Ishikawa (cell line): Measurements from ENCODE around the gene ACSS1.

ENCODE experiments used
- CEBPB ChIP-seq: IDR thresholded peaks from 2 replicates; pipeline ENCODE4 v1.6.1; 2012
- CREB1 ChIP-seq: IDR thresholded peaks from 2 replicates; pipeline ENCODE4 v1.6.1; 2012; ENCODE audit warnings: low read depth
- EGR1 ChIP-seq: IDR thresholded peaks from 2 replicates; pipeline ENCODE4 v1.6.1; 2012
- EP300 ChIP-seq: IDR thresholded peaks from 2 replicates; pipeline ENCODE4 v1.6.1; 2012; ENCODE audit warnings: borderline replicate concordance
- FOXM1 ChIP-seq: IDR thresholded peaks from 2 replicates; pipeline ENCODE4 v1.6.1; 2012; ENCODE audit warnings: low read depth, borderline replicate concordance
- MAX ChIP-seq: IDR thresholded peaks from 2 replicates; pipeline ENCODE4 v1.6.1; 2012
- NFIC ChIP-seq: IDR thresholded peaks from 2 replicates; pipeline ENCODE4 v1.6.1; 2012
- RAD21 ChIP-seq: IDR thresholded peaks from 2 replicates; pipeline ENCODE4 v1.6.1; 2012; ENCODE audit warnings: low read depth
- REST ChIP-seq: IDR thresholded peaks from 2 replicates; pipeline ENCODE4 v1.6.1; 2012; ENCODE audit warnings: low read depth, mild to moderate bottlenecking
- TAF1 ChIP-seq: IDR thresholded peaks from 2 replicates; pipeline ENCODE4 v1.6.1; 2012; ENCODE audit warnings: low read depth, mild to moderate bottlenecking
- TCF12 ChIP-seq: IDR thresholded peaks from 2 replicates; pipeline ENCODE4 v1.6.1; 2012; ENCODE audit warnings: low read depth
- TEAD4 ChIP-seq: IDR thresholded peaks from 2 replicates; pipeline ENCODE4 v1.6.1; 2012
- USF1 ChIP-seq: IDR thresholded peaks from 2 replicates; pipeline ENCODE4 v1.6.1; 2012
- YY1 ChIP-seq: IDR thresholded peaks from 2 replicates; pipeline ENCODE4 v1.6.1; 2012; ENCODE audit warnings: low read depth
- ZBTB7A ChIP-seq: IDR thresholded peaks from 2 replicates; pipeline ENCODE4 v1.6.1; 2012; ENCODE audit warnings: low read depth

ACSS1 gene

GRCh38 chr20:24966317-24967012 lies 91.5 kb downstream of the ACSS1 start:
- TF ChIP-seq ZBTB7A: no peak
- no peak for TF ChIP-seq EGR1
- TF ChIP-seq CREB1: no peak
- TF ChIP-seq TAF1: no peak
- no peak for TF ChIP-seq YY1
- no peak for TF ChIP-seq TEAD4
- no peak for TF ChIP-seq REST
- no peak for TF ChIP-seq USF1
- TF ChIP-seq RAD21: no peak
- no peak for TF ChIP-seq TCF12
- TF ChIP-seq EP300: no peak
- TF ChIP-seq CEBPB: no peak
- no peak for TF ChIP-seq FOXM1
- TF ChIP-seq MAX: no peak

- TF ChIP-seq MAX (no peak), YY1 (no peak), EP300 (no peak), USF1 (no peak), EGR1 (no peak), TCF12 (no peak), TEAD4 (no peak), CREB1 (no peak), FOXM1 (no peak), REST (no peak), CEBPB (no peak), ZBTB7A (no peak)
Measured at GRCh38 chr20:24965065-24965919, 92.6 kb downstream of the ACSS1 start.

GRCh38 chr20:24964506-24964840 lies 93.5 kb downstream of the ACSS1 start:
- TF ChIP-seq NFIC (no peak), ZBTB7A (no peak), YY1 (no peak), TAF1 (no peak), EGR1 (no peak), RAD21 (no peak), EP300 (no peak), FOXM1 (no peak), TCF12 (no peak), USF1 (no peak), CREB1 (no peak), TEAD4 (no peak), MAX (no peak), REST (no peak), CEBPB (no peak)
